ENCODE data around the gene RNF207.

DNA sequence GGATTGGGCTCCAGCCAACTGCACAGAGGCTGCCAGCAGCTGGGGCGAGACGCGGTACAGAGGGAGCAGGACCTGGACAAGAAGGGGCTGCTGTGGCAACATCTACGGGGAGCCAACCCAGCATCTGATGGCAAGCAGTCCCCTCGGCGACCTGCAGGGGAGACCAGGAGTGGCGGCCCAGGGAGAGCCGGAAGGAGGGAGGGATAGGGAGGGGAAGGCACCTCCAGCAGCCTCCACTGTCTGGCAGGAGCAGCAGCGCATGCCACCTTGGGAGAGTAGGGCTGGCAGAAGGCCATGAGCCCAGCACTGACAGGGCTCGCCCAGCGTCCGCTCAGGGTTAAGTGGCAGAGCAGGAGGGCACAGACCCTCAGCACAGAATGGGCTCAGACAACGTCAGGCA lies 43.1 kb upstream of the RNF207 start:
- TF ChIP-seq, protein P1, sequence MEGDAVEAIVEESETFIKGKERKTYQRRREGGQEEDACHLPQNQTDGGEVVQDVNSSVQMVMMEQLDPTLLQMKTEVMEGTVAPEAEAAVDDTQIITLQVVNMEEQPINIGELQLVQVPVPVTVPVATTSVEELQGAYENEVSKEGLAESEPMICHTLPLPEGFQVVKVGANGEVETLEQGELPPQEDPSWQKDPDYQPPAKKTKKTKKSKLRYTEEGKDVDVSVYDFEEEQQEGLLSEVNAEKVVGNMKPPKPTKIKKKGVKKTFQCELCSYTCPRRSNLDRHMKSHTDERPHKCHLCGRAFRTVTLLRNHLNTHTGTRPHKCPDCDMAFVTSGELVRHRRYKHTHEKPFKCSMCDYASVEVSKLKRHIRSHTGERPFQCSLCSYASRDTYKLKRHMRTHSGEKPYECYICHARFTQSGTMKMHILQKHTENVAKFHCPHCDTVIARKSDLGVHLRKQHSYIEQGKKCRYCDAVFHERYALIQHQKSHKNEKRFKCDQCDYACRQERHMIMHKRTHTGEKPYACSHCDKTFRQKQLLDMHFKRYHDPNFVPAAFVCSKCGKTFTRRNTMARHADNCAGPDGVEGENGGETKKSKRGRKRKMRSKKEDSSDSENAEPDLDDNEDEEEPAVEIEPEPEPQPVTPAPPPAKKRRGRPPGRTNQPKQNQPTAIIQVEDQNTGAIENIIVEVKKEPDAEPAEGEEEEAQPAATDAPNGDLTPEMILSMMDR (IDR thresholded peaks at IDR 0.05), result no peak
- TF ChIP-seq POLR2A (IDR thresholded peaks at IDR 0.05), result no peak
